NCI-H774 (cell line): ENCODE results near the gene CRIP2.

Experiments used
- DNase-seq: peaks from one replicate; lab custom pipeline; 2025; lab: John Stamatoyannopoulos, UW

The CRIP2 gene

GRCh38 chr14:105527826-105528585, 53.4 kb downstream of the CRIP2 start:
- DNase-seq, result peak; percentile 57

- DNase-seq, result no peak
Measured at GRCh38 chr14:105528586-105529318, 54.1 kb downstream of the CRIP2 start.

GRCh38 chr14:105529319-105529568, 54.6 kb downstream of the CRIP2 start:
- no peak for DNase-seq
